HUDEP-2 (cell line): ENCODE results near the gene ATL2.
"Not testable (repeated sequence)": the region's sequence is repeated elsewhere in the genome, so short reads cannot be mapped to it uniquely, and the experiment has no call there.

Source experiments
- DNase-seq, 76 experiments: peaks; one replicate each; lab custom pipeline; 2025; ENCODE audit not compliant: unreplicated experiment in 76 of 76; lab: John Stamatoyannopoulos, UW

Gene ATL2

DNA sequence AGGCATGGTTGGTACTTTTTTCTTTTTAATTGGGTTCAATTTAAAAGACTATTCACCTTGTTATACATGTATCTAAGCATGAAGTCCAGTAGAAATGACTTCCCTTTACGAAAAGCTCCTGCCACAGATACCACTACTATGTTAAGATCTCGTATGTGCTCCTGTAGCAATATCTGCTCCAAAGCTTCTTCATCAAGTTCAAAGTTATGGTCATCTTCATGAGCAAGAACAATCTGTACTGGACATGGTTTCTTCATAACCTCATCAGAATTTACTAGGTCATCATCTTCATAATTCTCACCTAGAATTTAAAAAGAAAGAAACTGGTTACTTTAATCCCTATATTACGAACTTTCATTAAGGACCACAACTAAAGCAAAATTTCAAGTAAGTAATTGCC is 33.9 kb downstream of the ATL2 start:
- DNase-seq = no peak

DNA sequence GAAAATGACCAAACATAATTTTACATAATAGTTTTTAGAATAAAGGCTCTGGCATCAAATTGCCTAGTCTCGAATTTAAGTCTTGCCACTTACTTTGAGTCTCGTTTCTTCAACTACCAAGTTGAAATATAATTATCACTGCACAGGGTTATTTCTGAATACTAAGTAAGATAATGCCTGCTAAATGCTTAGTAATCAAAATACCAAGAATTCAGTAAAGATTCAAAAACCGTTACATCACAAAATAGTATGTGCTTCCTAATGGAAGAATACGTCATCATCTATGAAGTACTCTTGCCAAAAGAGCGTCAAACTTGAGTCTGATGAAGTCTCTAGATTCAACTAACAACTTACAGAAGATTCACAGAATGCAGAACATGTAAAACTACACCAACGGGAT is 40.5 kb downstream of the ATL2 start:
- no peak for DNase-seq

DNA sequence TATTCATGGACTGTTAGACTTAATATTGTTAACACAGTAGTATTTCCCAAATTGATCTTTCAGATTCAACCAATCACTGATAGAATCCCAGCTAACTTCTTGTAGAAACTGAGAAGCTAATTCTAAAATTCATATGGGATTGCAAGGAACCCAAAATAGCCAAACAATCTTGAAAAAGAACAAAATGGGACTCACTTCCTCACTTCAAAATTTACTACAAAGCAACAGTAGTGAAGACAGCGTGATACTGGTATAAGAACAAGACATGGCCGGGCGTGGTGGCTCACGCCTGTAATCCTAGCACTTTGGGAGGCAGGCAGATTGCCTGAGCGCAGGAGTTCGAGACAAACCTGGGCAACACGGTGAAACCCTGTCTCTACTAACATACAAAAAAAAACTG is 46.3 kb downstream of the ATL2 start:
- no peak for DNase-seq

DNA sequence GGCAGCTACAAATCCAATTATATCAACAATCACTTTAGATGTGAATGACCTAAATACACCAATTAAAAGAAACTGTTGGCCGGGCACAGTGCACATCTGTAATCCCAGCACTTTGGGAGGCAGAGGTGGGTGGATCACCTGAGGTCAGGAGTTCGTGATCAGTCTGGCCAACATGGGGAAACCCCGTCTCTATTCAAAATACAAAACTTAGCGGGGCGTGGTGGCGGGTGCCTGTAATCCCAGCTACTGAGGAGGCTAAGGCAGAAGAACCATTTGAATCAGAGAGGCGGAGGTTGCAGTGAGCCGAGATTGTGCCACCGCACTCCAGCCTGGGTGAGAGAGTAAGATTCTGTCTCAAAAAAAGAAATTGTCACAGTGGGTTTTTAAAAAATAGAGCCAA is 49.5 kb downstream of the ATL2 start:
- DNase-seq = no peak

DNA sequence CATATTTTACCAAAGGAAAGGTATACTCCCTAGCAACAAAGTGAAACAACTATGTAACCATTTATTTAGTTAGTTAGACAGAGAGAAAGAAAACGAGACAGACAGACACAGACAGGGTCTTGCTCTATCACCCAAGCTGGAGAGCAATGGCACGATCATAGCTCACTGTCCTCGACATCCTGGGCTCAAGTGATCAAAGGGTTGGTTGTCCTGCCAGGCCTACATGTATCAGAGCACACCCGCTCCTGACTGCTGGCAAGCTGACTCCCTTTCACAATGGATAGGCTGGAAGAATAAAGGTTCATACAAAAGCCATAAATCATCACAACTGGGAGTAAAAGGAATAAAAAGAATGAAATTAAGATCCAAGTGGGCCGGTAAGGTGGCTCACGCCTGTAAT is 53.5 kb downstream of the ATL2 start:
- no peak for DNase-seq

DNA sequence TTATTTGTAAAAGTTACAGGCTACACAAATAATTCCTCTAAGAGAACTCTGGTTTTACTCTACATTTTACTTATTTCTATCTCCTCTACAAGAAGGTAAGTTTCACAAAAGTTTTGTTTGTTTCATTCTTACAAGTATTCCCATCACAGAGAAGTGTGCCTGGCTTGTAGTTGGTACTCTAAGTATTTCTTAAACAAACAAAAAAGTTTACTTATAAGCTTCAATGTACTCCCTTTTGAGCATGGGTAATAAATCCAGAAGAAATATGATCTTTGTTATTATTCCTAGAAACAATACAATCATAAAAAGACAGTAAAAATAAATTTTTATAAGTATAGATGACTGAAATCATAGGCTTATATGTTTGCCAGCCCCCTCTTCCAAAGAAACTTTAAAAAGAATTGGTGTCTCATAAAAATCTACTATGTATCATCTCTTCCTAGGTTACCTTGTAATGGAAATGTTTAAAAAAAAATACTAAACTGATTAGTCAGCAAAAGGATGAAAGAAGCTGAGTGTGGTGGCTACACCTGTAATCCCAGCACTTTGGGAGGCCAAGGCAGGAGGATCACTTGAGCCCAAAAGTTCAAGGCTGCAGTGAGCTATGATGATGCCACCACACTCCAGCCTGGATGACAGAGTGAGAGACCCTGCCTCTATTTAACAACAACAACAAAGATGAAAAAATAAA is 54.7 kb downstream of the ATL2 start:
- DNase-seq = no peak

DNA sequence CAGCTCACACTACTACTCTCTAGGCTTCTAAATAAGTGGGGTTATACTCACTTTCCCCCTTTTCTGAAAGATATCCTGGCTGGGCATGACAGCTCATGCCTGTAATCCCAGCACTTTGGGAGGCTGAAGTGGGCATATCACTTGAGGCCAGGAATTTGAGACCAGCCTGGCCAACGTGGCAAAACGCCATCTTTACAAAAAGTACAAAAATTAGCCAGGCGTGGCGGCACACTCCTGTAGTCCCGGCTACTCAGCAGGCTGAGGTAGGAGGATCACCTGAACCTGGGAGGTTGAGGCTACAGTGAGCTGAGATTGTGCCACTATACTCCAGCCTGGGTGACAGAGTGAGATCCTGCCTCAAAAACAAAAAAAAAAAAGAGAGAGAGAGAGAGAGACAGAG is 57.8 kb downstream of the ATL2 start:
- DNase-seq = not testable (repeated sequence)

DNA sequence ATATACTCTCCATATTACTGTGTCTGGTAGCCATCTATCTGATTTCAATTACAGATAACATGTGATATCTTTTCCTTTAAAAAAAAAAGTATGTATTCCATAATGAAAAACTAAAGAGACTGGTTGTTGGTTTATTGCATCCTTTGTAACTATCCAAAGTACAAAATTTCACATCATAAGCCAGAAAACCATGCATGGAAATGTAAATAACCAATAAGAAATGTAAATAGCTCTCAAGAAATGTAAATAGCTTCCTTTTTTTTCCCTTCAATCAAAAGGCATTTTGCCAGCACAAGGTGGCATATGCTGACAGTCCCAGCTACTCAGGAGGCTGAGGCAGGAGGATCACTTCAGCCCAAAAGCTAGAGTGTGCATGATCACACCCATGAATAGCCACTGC is 59.3 kb downstream of the ATL2 start:
- no peak for DNase-seq

DNA sequence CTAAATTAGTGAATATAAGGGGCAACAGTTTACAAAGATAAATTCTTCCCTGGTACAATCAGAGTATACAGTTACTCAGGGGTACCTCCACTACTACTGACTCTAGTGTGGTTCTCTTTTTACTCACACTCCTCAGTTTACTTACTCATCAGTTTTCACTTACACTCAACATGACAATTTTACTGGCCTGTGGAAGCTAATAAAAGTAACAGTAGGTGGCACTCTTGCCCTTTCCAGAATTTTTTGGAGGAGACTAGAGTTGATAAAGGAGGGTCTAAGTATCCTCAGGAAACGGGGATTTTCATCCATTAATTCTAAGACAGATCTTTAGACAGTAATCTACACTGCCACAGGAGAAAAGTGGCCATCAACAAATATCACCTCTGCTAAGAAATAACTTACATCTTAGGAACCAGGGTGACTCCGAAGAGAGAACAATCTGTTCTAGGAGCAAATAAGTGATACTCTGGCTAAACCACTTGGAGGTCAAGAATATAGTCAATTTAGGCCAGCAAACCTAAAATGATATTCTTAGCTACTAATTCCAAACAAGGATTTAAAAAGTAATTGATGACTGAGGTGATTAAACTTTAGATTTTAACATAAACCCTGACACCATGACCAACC is 61.3 kb downstream of the ATL2 start:
- peak in 24 of 76 experiments; percentile 2 to 45 (median 24) for DNase-seq

DNA sequence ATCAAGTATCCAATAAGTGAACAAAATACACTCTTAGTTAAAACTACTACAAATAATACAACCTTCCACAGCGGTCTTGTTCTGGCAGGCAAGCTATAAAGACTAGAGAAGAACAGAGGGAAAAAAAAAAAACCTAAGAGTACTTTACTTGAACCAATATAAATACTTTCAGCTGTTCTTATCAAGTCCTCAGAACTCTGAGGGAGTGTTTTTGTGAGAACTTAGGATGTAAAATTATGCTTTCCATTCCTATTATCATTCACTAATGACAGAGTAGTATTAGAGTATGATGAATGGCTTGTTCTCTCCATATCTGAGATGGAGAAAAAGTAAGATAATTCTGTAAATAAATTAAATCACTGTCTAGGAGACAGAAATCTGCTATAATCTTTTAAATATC is 68.3 kb downstream of the ATL2 start:
- no peak for DNase-seq

DNA sequence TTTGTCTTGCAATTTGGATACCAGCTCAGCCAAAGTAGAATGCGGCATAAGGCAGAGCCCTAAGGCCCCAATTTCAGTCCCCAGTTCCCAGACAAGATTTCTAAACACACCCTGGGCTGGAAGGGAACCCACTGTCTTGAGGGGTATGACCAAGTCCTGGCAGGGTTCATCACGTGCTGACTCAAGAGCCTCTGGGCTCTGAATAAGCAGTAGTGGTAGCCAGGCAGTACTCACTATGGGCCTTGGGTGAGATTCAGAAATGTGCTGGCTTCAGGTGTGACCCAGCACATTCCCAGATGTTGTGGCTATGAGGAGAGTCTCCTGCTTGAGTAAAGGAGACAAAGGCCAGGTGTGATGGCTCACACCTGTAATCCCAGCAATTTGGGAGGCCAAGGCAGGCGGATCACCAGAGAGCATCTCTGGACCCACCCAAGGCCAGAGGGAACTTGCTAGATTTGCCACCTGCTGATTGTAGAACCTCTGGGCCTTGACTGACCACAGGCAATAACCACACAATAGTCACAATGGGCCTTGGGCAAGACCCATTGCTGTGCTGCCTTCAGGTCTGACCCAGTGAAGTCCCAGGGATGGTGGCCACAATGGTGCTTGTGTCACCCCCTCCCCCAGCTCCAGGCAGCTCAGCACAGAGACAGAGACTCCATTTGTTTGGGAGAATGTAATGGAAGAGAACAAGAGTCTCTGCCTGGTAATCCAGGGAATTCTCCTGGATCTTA is 74.9 kb downstream of the ATL2 start:
- no peak for DNase-seq

DNA sequence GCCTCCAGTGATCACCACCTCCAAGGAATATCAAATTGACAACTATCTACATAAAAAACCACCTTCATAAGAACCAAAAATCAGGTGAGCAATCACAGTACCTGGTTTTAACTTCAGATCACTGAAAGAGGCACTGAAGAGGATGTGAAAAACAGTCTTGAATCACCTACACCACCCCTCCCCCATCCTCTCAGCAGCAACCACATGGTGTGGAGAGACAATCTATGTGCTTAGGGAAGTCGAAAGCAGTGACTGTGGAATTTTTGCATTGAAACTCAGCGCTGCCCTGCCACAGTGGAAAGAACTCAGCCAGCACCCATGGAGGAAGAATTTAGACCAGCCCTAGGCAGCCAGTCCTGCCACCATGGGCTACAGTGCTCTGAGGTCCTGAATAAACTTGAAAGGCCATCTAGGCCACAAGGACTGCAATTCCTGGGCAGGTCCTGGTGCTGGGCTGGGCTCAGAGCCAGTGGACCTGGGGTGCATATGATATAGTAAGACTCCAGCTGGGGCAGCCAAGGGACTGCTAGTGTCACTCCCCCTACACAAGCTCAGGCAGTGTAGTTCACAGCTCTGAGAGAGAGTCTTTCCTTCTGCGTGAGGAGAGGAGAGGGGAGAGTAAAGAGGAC is 75.6 kb downstream of the ATL2 start:
- DNase-seq = peak in 9 of 76 experiments; percentile 6 to 42 (median 21)

DNA sequence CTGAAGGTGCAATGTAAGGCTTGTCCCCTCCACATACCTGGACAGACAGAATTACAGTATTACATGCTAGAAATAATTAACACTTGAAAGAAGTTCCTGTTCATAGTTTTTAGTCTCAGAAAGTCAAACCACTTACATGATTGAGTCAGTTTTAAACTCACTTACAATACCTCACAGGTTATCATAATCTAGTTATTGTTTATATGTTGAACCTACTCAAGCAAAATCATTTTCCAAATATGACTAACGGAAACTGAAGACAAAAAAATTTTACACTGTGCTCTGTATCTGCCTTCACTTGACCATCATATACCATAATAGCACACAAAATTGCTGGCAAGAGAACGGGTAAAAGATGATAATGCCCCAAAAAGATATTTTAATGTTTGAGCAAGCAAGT is 78.5 kb downstream of the ATL2 start:
- no peak for DNase-seq

DNA sequence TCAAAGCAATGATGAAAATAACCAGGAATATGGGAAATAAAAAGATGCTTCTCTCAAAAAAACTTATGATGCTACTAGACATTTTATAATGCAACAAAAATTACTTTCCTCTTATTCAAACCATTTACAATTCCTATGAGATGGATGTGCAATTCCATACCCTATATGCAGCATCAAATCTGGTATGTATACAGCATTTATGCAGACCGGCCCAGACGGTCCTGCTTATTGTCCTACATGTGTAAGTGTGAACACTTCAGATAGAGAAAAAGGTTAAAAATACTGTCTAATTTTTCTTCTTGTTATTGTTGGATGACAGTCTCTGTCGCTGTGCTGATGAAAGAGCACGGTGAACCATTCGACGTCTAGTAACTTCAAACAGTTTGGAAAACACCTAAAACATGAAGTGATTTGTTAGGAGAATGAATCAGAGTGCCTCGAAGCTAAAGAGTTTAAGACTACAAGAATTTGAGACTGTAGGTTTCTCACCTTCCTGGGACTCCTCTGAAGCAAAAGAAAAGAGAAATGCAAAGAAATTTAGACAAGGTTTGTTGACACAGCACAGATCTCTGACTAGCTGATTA is 80.8 kb downstream of the ATL2 start:
- no peak for DNase-seq

DNA sequence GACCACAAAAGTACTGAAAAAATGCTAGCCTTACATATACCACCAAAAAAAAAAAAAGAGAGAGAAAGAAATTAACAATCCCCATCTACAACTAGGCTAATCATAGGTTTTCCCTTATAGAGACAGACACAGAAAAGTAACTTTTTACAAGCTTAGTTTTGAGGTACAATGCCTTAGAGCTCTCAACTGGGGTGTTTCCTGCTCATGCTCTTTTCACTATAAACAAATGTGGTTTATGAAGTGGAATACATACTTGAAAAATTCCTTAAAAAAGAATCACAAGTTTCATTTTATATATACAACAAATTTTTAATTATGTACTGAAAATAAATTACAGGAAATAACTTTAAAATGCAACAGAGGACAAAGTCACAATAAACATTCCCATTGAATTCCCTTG is 82.5 kb downstream of the ATL2 start:
- DNase-seq = no peak

DNA sequence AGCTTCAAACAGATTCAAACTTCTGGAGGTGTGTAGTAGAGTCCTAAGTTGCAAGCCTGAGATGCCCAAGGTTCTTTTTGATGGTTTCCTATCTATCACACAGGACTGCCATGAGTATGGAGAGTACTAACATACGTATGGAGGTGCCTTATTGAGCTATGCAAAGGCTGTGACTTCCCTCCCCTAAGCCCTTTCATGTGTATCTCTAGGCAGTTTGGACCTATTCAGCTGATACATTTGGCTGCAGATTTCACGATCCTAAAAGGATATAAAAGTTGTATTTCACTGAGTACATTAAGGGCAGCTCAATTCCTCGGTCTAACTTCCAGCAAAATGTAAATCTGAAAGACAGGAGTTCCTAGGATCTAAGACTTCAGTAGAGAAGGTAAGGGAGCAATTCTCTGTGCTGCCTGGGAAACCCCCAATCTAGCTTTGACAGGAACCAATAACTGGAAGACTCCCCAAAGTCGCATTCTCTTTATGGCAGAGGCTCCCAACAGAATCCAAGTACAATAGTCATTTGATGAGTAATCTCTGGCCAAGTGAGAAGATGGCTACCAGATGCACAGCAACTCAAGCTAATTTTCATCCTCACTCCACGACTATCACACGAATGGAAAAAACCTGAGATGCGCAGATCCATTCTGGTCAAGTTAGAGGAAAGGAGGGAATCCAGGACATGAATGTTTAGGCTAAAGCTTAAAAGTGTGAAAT is 83.8 kb downstream of the ATL2 start:
- DNase-seq = no peak

DNA sequence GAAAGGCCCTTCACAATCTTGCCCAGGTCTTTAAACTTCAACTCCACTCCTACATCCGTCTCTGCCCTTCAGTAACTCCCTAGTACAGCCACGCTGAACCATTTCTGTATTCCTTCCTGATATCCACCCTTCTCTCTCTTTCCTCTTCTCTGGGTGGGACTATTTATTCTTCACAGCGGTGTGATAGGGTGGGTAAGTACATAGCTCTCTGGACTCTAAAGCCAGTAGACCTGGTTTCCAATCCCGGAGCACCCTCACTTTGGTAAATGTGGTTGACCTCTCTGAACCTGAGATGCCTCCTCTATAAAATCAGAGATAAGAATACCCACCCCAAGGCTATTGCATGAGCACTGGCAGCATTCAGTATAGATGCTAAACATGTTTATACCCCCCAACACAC is 86.7 kb downstream of the ATL2 start:
- DNase-seq = no peak

DNA sequence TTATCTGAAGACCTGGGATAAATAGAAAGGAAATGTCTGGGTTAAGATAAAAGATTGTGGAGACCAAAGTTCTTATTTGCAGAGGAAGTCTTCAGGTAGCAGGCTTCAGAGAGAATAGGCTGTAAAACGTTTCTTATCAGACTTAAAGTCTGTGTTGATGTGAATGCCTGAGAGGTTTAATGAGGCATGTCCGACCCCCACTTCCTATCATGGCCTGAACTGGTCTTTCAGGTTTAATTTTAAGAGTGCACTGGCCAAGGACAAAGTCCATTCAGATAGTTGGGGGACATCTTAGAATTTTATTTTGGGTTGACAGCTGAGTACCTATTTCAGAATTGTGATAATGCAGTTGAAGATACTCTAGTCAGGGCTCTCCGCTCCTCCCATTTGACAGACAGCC is 92.1 kb downstream of the ATL2 start:
- no peak for DNase-seq

DNA sequence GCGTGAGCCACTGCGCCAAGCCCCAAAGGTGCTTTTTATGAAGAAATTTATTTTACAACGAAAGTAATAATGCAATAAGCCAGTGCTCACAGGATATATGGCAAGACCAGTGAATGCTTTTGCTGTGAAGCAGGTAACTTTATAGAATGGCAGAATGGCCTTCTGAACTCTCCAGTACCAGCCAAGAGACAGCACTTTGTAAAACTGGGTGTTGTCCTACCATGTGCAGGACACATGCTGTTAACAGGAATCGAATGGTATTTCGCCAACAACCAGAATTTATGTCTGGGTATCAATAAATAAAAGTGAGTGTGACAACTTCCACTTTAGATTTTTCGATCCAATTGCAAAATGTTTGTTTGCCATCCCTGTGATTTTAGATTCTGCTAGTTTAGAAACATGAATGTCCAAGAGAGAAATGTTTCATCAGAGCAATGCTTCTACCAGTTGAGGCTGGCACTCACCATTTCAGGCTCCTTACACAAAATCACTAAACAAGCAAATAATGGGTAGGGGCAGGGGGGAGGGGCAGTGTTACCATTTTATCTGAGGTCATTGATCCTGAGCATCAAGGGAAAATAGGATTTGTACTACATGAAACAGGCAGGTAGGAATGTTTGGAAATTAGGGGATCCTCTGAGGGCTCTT is 95.9 kb downstream of the ATL2 start:
- DNase-seq = no peak

DNA sequence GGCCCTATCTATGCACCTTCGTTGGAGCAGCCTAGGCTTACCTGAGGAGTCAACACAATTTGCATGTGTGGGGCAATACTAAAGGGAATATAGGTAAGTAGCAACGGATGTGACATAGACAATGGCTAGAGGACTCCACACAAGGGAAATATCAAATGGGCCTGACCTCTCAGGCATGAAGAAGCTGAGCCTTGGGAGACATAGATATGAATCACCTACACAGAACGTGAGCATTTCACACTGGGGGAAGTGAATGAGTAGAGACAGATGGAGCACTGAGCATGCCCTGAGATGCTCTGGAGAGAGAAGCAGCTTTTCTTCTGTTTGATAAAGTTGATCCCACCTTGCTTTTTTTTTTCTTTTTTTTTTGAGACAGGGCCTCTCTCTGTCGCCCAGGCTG is 97.9 kb downstream of the ATL2 start:
- DNase-seq = no peak
